Neural progenitor cell (in vitro differentiated cells): ENCODE measurements around the gene PCSK6. TPM values are rescaled to one million over a fixed set of nuclear protein-coding genes. Genes with fewer than 3 reads are reported as not detected.

Source experiments
- DNase-seq: peaks from one replicate; pipeline ENCODE4 v3.0.0-alpha.2; 2016; ENCODE audit warnings: low spot score
- H2AFZ ChIP-seq: fragments of 200-600 bp; sonication (generic); replicated peaks from 2 replicates; pipeline ENCODE4 v1.6.1; 2016; ENCODE audit warnings: antibody characterized with exemption
- H3F3A ChIP-seq: fragments of 200-600 bp; sonication (generic); 2 replicates; pipeline ENCODE4 v1.6.1; 2016; ENCODE audit warnings: antibody characterized with exemption, low read depth
- H3K27ac ChIP-seq: fragments of 200-600 bp; sonication (generic); 2 replicates; pipeline ENCODE4 v1.5.1; 2016; ENCODE audit warnings: mild to moderate bottlenecking
- H3K27me3 ChIP-seq: fragments of 200-600 bp; sonication (generic); 2 replicates; pipeline ENCODE4 v1.6.1; 2016; ENCODE audit warnings: mild to moderate bottlenecking, moderate library complexity
- H3K36me3 ChIP-seq: fragments of 200-600 bp; sonication (generic); 2 replicates; pipeline ENCODE4 v1.5.1; 2016
- H3K4me1 ChIP-seq: fragments of 200-600 bp; sonication (generic); 2 replicates; pipeline ENCODE4 v1.6.1; 2016; ENCODE audit warnings: mixed run types
- H3K4me2 ChIP-seq: fragments of 200-600 bp; sonication (generic); 2 replicates; pipeline ENCODE4 v1.6.1; 2016
- H3K4me3 ChIP-seq: fragments of 200-600 bp; sonication (generic); 2 replicates; pipeline ENCODE4 v1.5.1; 2016
- H3K79me2 ChIP-seq: fragments of 200-600 bp; sonication (generic); 2 replicates; pipeline ENCODE4 v1.6.1; 2016; ENCODE audit warnings: low read depth
- H3K9ac ChIP-seq: fragments of 200-600 bp; sonication (generic); 2 replicates; pipeline ENCODE4 v1.6.1; 2016
- H3K9me3 ChIP-seq: fragments of 200-600 bp; sonication (generic); 2 replicates; pipeline ENCODE4 v1.5.1; 2016; ENCODE audit warnings: low read depth
- H4K20me1 ChIP-seq: fragments of 200-600 bp; sonication (generic); 2 replicates; pipeline ENCODE4 v1.6.1; 2016; ENCODE audit warnings: low read depth
- H3K27ac Mint-ChIP-seq: 3 replicates; pipeline ENCODE4 v1.8.0; 2021; ENCODE audit warnings: mixed read lengths
- H3K27me3 Mint-ChIP-seq: 2 replicates; pipeline ENCODE4 v1.8.0; 2022; ENCODE audit warnings: low read depth, mild to moderate bottlenecking, inconsistent platforms, moderate library complexity, mixed read lengths; ENCODE audit not compliant: insufficient read depth
- H3K36me3 Mint-ChIP-seq: 3 replicates; pipeline ENCODE4 v1.8.0; 2021; ENCODE audit warnings: mixed read lengths
- H3K4me1 Mint-ChIP-seq: 3 replicates; pipeline ENCODE4 v1.8.0; 2021; ENCODE audit warnings: mixed read lengths
- H3K4me3 Mint-ChIP-seq: 3 replicates; pipeline ENCODE4 v1.8.0; 2021; ENCODE audit warnings: mild to moderate bottlenecking, moderate library complexity, mixed read lengths
- H3K9me3 Mint-ChIP-seq: 3 replicates; pipeline ENCODE4 v1.8.0; 2020; ENCODE audit warnings: mixed read lengths
- EZH2 ChIP-seq: fragments of 200-600 bp; sonication (generic); IDR thresholded peaks from 2 replicates; pipeline ENCODE4 v1.6.1; 2017; ENCODE audit warnings: antibody characterized with exemption, mild to moderate bottlenecking, moderate library complexity
- EZH2phosphoT487 ChIP-seq: fragments of 200-600 bp; sonication (generic); IDR thresholded peaks from 2 replicates; pipeline ENCODE4 v1.6.1; 2017; ENCODE audit warnings: antibody characterized with exemption
- total RNA-seq: library from RNA; depleted of rRNA; stranded (reverse); fragments of >200 nt; gene quantifications from 2 replicates; pipeline ENCODE4 v1.2.3, GENCODE V29; 2015; ENCODE audit warnings: low replicate concordance
- TF ChIP-seq, protein P1 (sequence below): fragments of 200-600 bp; sonication (generic); IDR thresholded peaks from 2 replicates; pipeline ENCODE4 v1.5.1; 2017; ENCODE audit warnings: antibody characterized with exemption, mild to moderate bottlenecking

Gene PCSK6
- total RNA-seq, 1 donor from 2014 or later = 1.9 TPM

- no peak overlapping the region for H2AFZ ChIP-seq
- no peaks in the 10 kb centered on the region for H3K9me3 ChIP-seq
- H3K79me2 ChIP-seq = no peaks in the 10 kb centered on the region
- Mint-ChIP-seq H3K27me3 (peaks cover 8% of the 10 kb centered on the region), H3K9me3 (no peaks in the 10 kb centered on the region), H3K4me3 (no peak overlapping the region), H3K27ac (no peak overlapping the region), H3K4me1 (peaks cover 14% of the 10 kb centered on the region), H3K36me3 (no peaks in the 10 kb centered on the region)
- H3K4me3 ChIP-seq = no peak overlapping the region
- TF ChIP-seq, protein P1, sequence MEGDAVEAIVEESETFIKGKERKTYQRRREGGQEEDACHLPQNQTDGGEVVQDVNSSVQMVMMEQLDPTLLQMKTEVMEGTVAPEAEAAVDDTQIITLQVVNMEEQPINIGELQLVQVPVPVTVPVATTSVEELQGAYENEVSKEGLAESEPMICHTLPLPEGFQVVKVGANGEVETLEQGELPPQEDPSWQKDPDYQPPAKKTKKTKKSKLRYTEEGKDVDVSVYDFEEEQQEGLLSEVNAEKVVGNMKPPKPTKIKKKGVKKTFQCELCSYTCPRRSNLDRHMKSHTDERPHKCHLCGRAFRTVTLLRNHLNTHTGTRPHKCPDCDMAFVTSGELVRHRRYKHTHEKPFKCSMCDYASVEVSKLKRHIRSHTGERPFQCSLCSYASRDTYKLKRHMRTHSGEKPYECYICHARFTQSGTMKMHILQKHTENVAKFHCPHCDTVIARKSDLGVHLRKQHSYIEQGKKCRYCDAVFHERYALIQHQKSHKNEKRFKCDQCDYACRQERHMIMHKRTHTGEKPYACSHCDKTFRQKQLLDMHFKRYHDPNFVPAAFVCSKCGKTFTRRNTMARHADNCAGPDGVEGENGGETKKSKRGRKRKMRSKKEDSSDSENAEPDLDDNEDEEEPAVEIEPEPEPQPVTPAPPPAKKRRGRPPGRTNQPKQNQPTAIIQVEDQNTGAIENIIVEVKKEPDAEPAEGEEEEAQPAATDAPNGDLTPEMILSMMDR = no peak
- TF ChIP-seq EZH2 (no peak), EZH2phosphoT487 (no peak)
- H3K4me1 ChIP-seq = peaks cover 11% of the 10 kb centered on the region
- no peak overlapping the region for H3K4me2 ChIP-seq
- no peak for DNase-seq
- no peaks in the 10 kb centered on the region for H4K20me1 ChIP-seq
- no peak overlapping the region for H3K9ac ChIP-seq
- H3K36me3 ChIP-seq = no peaks in the 10 kb centered on the region
- H3K27me3 ChIP-seq = no peaks in the 10 kb centered on the region
- no peak overlapping the region for H3K27ac ChIP-seq
- H3F3A ChIP-seq = no peaks in the 10 kb centered on the region
Measured at GRCh38 chr15:101504373-101504772, 14.9 kb upstream of the PCSK6 start.

- Histone ChIP-seq H3K27me3 (no peaks in the 10 kb centered on the region), H3K4me1 (peaks cover 4% of the 10 kb centered on the region), H3K9me3 (no peaks in the 10 kb centered on the region), H2AFZ (no peak overlapping the region), H3K4me3 (no peak overlapping the region), H3K4me2 (no peak overlapping the region), H3K79me2 (no peaks in the 10 kb centered on the region), H3K27ac (no peak overlapping the region), H3F3A (no peaks in the 10 kb centered on the region), H3K36me3 (no peaks in the 10 kb centered on the region), H4K20me1 (no peaks in the 10 kb centered on the region), H3K9ac (no peak overlapping the region)
- H3K27ac Mint-ChIP-seq = peak overlapping the region; percentile 69
- DNase-seq = no peak
- no peak overlapping the region for H3K4me3 Mint-ChIP-seq
- H3K36me3 Mint-ChIP-seq = no peaks in the 10 kb centered on the region
- peaks cover 8% of the 10 kb centered on the region for H3K27me3 Mint-ChIP-seq
- H3K4me1 Mint-ChIP-seq = peaks cover 14% of the 10 kb centered on the region
- no peak for TF ChIP-seq EZH2
- TF ChIP-seq, protein P1 = no peak
- TF ChIP-seq EZH2phosphoT487 = no peak
- H3K9me3 Mint-ChIP-seq = no peaks in the 10 kb centered on the region
Measured at GRCh38 chr15:101503296-101503599, 13.7 kb upstream of the PCSK6 start.

DNA sequence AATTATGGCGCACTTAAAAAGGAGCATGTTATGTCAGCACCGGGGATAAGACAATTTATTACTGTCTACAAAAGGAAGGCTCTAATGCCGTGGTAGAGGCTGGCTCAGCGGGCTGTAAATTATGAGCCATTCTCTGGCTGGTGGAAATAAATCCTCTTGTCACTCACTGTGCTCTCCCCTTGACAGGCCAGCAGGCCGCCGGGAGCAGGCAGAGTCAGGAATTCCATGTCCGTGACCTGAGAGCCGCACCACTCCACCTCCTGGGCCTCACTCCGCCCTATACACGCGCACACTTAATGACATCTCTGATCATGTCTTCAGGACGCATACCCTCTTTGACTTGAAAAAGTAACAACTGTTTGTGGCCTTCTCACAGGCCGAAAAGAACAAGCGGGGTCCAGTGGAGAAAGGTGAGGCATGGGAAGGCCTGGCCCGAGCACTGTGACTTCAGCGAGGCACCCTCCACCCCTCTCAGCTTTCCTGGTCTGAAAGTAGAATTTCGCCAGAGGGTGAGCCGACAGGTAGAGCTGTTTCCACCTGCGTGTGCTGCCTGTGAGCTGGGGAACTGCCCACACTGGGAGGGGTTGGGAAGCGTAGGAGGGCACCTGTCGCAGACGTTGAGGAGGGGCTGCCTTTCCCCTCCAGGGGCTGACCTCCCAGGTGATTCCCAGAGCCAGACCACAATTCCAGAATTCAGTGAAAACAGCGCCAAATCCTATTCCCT, 13.2 kb upstream of the PCSK6 start:
- no peaks in the 10 kb centered on the region for H3K36me3 ChIP-seq
- H3K4me3 ChIP-seq = no peak overlapping the region
- no peak overlapping the region for H3K4me2 ChIP-seq
- no peak overlapping the region for H3K27ac ChIP-seq
- Mint-ChIP-seq H3K27me3 (peaks cover 12% of the 10 kb centered on the region), H3K9me3 (no peaks in the 10 kb centered on the region), H3K4me1 (peaks cover 17% of the 10 kb centered on the region), H3K36me3 (no peaks in the 10 kb centered on the region), H3K27ac (no peak overlapping the region), H3K4me3 (no peak overlapping the region)
- peaks cover 4% of the 10 kb centered on the region for H3K4me1 ChIP-seq
- no peaks in the 10 kb centered on the region for H3K27me3 ChIP-seq
- H3F3A ChIP-seq = no peaks in the 10 kb centered on the region
- H4K20me1 ChIP-seq = no peaks in the 10 kb centered on the region
- no peak overlapping the region for H2AFZ ChIP-seq
- no peaks in the 10 kb centered on the region for H3K79me2 ChIP-seq
- no peak overlapping the region for H3K9ac ChIP-seq
- no peak for TF ChIP-seq EZH2phosphoT487
- TF ChIP-seq EZH2 = no peak
- TF ChIP-seq, protein P1 = no peak
- H3K9me3 ChIP-seq = no peaks in the 10 kb centered on the region
- peak; percentile 57 for DNase-seq
